Measurements from ENCODE around the gene MBOAT7. TPM values are rescaled to one million over a fixed set of nuclear protein-coding genes. Genes with fewer than 3 reads are reported as not detected.

The MBOAT7 gene
- total and polyA plus RNA-seq, 2 of the 8 experiments (the other 6 are each of a cell fraction or from before 2014, with no cell fraction given): 85.5 to 90.9 TPM

DNA sequence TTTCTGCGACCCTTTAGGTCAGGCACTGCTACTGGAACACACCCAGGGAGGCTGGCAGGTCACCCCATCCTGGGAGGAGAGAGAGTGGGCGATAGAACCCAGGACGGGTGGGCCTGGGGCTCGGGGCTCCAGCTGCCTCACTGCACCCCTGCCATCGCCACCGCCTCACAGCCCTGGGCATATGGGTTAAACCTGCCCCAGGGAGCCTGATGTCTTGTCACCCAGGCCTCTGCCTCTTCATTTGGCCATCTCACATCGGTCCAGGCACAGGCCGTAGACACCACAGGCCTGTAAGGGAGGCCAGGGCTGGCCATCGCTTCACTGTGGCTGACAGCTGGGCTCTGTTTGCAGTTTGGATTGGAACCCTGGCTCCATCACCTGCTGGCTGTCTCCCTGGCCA is 63.7 kb downstream of the MBOAT7 start:
- no peak overlapping the region for H4K8ac ChIP-seq (ENCODE audit: extremely low read depth, insufficient read depth, low read length)
- H2AFZ ChIP-seq (ENCODE audit: low read length): no peak overlapping the region
- no peak overlapping the region for H3K9ac ChIP-seq (replicated peaks in 1 of 4; ENCODE audit: extremely low read depth in 1 of 4, low read depth in 3 of 4, low read length in 3 of 4)
- H3K4ac ChIP-seq (replicated peaks; ENCODE audit: insufficient read length, low read depth, low read length): no peak overlapping the region
- no peak overlapping the region for H2BK15ac ChIP-seq (ENCODE audit: low read length)
- H3K27me3 ChIP-seq (replicated peaks in 1 of 4; ENCODE audit: control insufficient read depth in 3 of 4, extremely low read depth in 1 of 4, insufficient read depth in 3 of 4, low read length in 3 of 4): no peaks in the 10 kb centered on the region
- H3K4me1 ChIP-seq (replicated peaks in 1 of 4; ENCODE audit: control insufficient read depth in 3 of 4, insufficient read depth in 4 of 4, low read length in 3 of 4): no peaks in the 10 kb centered on the region
- H3K9me3 ChIP-seq (ENCODE audit: insufficient read depth in 2 of 2, low read depth in 1 of 2, low read length in 1 of 2): no peaks in the 10 kb centered on the region
- peaks cover 0 to 11% of the 10 kb centered on the region in 2 experiments for H4K20me1 ChIP-seq (replicated peaks in 1 of 2; ENCODE audit: control insufficient read depth in 1 of 2, insufficient read depth in 2 of 2, low read length in 2 of 2)
- H3K23me2 ChIP-seq (ENCODE audit: low read depth, low read length): no peaks in the 10 kb centered on the region
- no peak overlapping the region for H3K4me2 ChIP-seq (ENCODE audit: insufficient read depth in 1 of 2, low read depth in 2 of 2, low read length in 2 of 2)
- FAIRE-seq (no peak), DNase-seq (ENCODE audit: low read depth in 1 of 2, low spot score in 2 of 2) (no peak)
- H3K56ac ChIP-seq (replicated peaks; ENCODE audit: insufficient read length, low read depth, low read length): no peak overlapping the region
- TF ChIP-seq, protein P1, sequence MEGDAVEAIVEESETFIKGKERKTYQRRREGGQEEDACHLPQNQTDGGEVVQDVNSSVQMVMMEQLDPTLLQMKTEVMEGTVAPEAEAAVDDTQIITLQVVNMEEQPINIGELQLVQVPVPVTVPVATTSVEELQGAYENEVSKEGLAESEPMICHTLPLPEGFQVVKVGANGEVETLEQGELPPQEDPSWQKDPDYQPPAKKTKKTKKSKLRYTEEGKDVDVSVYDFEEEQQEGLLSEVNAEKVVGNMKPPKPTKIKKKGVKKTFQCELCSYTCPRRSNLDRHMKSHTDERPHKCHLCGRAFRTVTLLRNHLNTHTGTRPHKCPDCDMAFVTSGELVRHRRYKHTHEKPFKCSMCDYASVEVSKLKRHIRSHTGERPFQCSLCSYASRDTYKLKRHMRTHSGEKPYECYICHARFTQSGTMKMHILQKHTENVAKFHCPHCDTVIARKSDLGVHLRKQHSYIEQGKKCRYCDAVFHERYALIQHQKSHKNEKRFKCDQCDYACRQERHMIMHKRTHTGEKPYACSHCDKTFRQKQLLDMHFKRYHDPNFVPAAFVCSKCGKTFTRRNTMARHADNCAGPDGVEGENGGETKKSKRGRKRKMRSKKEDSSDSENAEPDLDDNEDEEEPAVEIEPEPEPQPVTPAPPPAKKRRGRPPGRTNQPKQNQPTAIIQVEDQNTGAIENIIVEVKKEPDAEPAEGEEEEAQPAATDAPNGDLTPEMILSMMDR (IDR thresholded peaks at IDR 0.05; ENCODE audit: control extremely low read depth in 1 of 3, insufficient read depth in 1 of 3, low read depth in 1 of 3, low read length in 3 of 3): no peak
- no peak for TF ChIP-seq RFX5 (IDR thresholded peaks at IDR 0.05; ENCODE audit: borderline replicate concordance, low read depth, low read length)
- TF ChIP-seq TCF12 (IDR thresholded peaks at IDR 0.05; ENCODE audit: low read depth, low read length): no peak
- no peak for TF ChIP-seq POLR2A (IDR thresholded peaks at IDR 0.05; ENCODE audit: control extremely low read depth in 1 of 2, low read depth in 2 of 2, low read length in 2 of 2)
- 82% methylated on average over 9 of the region's 9 CpGs; no CpG with 5 or more reads in 1 of the 2 experiments for WGBS, 2 experiments (ENCODE audit: extremely low coverage in 1 of 2, insufficient coverage in 1 of 2, insufficient read length in 1 of 2, insufficient replicate concordance in 2 of 2, low coverage in 1 of 2, low lambda C conversion rate in 2 of 2, missing lambda C conversion rate in 1 of 2)
- H2BK5ac ChIP-seq (ENCODE audit: low read depth, low read length): no peak overlapping the region
- no peak overlapping the region for H3K23ac ChIP-seq (ENCODE audit: insufficient read length)
- ChIA-PET CTCF (ENCODE audit: partially characterized antibody) (no interaction called here), POLR2A (ENCODE audit: partially characterized antibody) (interaction anchor here (1.0 to 5.0 kb wide), 4 partner anchors 7 to 18 kb away, joined by 3 to 40 read pairs (median 8); partner anchors contain the start of genes PRPF31 and TFPT)
- H2BK120ac ChIP-seq (replicated peaks; ENCODE audit: low read depth, low read length): no peak overlapping the region
- no peak overlapping the region for H4K5ac ChIP-seq (ENCODE audit: insufficient read length, low read depth, low read length)
- H3K36me3 ChIP-seq (ENCODE audit: control insufficient read depth in 2 of 4, insufficient read depth in 4 of 4, low read length in 3 of 4): peaks cover 26 to 74% (median 47%) of the 10 kb centered on the region in 4 experiments
- H3K79me2 ChIP-seq (ENCODE audit: control insufficient read depth in 1 of 2, insufficient read depth in 2 of 2, low read length in 2 of 2): no peaks in the 10 kb centered on the region
- no peak overlapping the region for H3K27ac ChIP-seq (ENCODE audit: low read depth, low read length)
- no peak overlapping the region for H2BK20ac ChIP-seq (ENCODE audit: low read length)
- no peaks in the 10 kb centered on the region; the same call in 1 of the 2 replicates for H3K79me1 ChIP-seq (ENCODE audit: low read depth, low read length)
- H3K18ac ChIP-seq (ENCODE audit: extremely low read depth, low read length): no peak overlapping the region
- no peak overlapping the region for H3K4me3 ChIP-seq (ENCODE audit: extremely low read depth in 1 of 4, insufficient read depth in 2 of 4, low read depth in 3 of 4, low read length in 4 of 4)
- no peak overlapping the region for H4K91ac ChIP-seq (replicated peaks; ENCODE audit: insufficient read length, low read length)
- no peak overlapping the region for H2AK5ac ChIP-seq (ENCODE audit: low read depth, low read length)
- no peak overlapping the region for H3K14ac ChIP-seq (ENCODE audit: insufficient read length)
- H2BK12ac ChIP-seq (ENCODE audit: low read depth, low read length): no peak overlapping the region
